ENCODE data around the gene UMPS. TPM values are rescaled to one million over a fixed set of nuclear protein-coding genes. Genes with fewer than 3 reads are reported as not detected.
A peak's percentile ranks its signal among the peaks of the same experiment; 100 is the strongest.
"Not testable (repeated sequence)": the region's sequence is repeated elsewhere in the genome, so short reads cannot be mapped to it uniquely, and the experiment has no call there.

Gene UMPS
- polyA plus RNA-seq, 3 donors from 2014 or later, result 10.5 to 24.1 (median 10.6) TPM

- Mint-ChIP-seq H3K27me3 (ENCODE audit: low read depth in 3 of 3) (peaks cover 8 to 12% (median 8%) of the 10 kb centered on the region in 3 donors), H3K27ac (peak overlapping the region in 2 of 6 donors; percentile 25 to 66), H3K9me3 (no peaks in the 10 kb centered on the region), H3K4me1 (peaks cover 46 to 59% of the 10 kb centered on the region in 2 donors), H3K36me3 (peaks cover 0 to 7% (median 4%) of the 10 kb centered on the region in 3 donors), H3K4me3 (peak overlapping the region in 3 of 5 donors; percentile 3 to 36 (median 26))
- no peak for DNase-seq
These were observed 51.5 kb downstream of the UMPS start for GRCh38 chr3:124781476-124782376.

GRCh38 chr3:124782377-124782712 is 52.1 kb downstream of the UMPS start:
- DNase-seq, H3K9me3 Mint-ChIP-seq, H3K36me3 Mint-ChIP-seq: not testable (repeated sequence)
- Mint-ChIP-seq H3K27me3 (ENCODE audit: low read depth in 3 of 3) (peaks cover 8 to 11% (median 8%) of the 10 kb centered on the region in 3 donors), H3K4me1 (peaks cover 46 to 65% of the 10 kb centered on the region in 2 donors), H3K27ac (peak overlapping the region in 1 of 6 donors; percentile 7), H3K4me3 (peak overlapping the region in 2 of 5 donors; percentile 3 to 34)

- no peaks in the 10 kb centered on the region for H3K9me3 Mint-ChIP-seq
- DNase-seq, result no peak
- H3K4me3 Mint-ChIP-seq, result peak overlapping the region in 2 of 5 donors; percentile 54 to 64
- peaks cover 0 to 4% (median 3%) of the 10 kb centered on the region in 3 donors for H3K36me3 Mint-ChIP-seq
- H3K27ac Mint-ChIP-seq, result peak overlapping the region in 1 of 6 donors; percentile 11
- H3K27me3 Mint-ChIP-seq (ENCODE audit: low read depth in 3 of 3), result peaks cover 4 to 11% (median 10%) of the 10 kb centered on the region in 3 donors
- H3K4me1 Mint-ChIP-seq, result peaks cover 46 to 69% of the 10 kb centered on the region in 2 donors
These were observed 53.4 kb downstream of the UMPS start for GRCh38 chr3:124783696-124784095.

- peaks cover 0 to 4% (median 3%) of the 10 kb centered on the region in 3 donors for H3K36me3 Mint-ChIP-seq
- peak overlapping the region; percentile 31 to 75 (median 54) for H3K4me3 Mint-ChIP-seq
- H3K9me3 Mint-ChIP-seq, result no peaks in the 10 kb centered on the region
- peak overlapping the region in 5 of 6 donors; percentile 26 to 66 (median 47) for H3K27ac Mint-ChIP-seq
- H3K4me1 Mint-ChIP-seq, result peaks cover 46 to 69% of the 10 kb centered on the region in 2 donors
- peaks cover 4 to 11% (median 9%) of the 10 kb centered on the region in 3 donors for H3K27me3 Mint-ChIP-seq (ENCODE audit: low read depth in 3 of 3)
- DNase-seq, result peak; percentile 57 to 66 (median 61)
These were observed 54.6 kb downstream of the UMPS start for GRCh38 chr3:124784686-124785382.

- H3K4me1 Mint-ChIP-seq, result peaks cover 40 to 65% of the 10 kb centered on the region in 2 donors
- H3K27me3 Mint-ChIP-seq (ENCODE audit: low read depth in 3 of 3), result peaks cover 4 to 8% (median 7%) of the 10 kb centered on the region in 3 donors
- no peak for DNase-seq
- H3K9me3 Mint-ChIP-seq, result no peaks in the 10 kb centered on the region
- H3K36me3 Mint-ChIP-seq, result peaks cover 0 to 4% (median 3%) of the 10 kb centered on the region in 3 donors
- no peak overlapping the region for H3K27ac Mint-ChIP-seq
- H3K4me3 Mint-ChIP-seq, result peak overlapping the region in 1 of 5 donors; percentile 30
These were observed 55.7 kb downstream of the UMPS start for GRCh38 chr3:124785973-124786372.

GRCh38 chr3:124786511-124787241 is 56.4 kb downstream of the UMPS start:
- DNase-seq, result no peak
- no peak overlapping the region for H3K4me3 Mint-ChIP-seq
- peaks cover 40 to 65% of the 10 kb centered on the region in 2 donors for H3K4me1 Mint-ChIP-seq
- H3K36me3 Mint-ChIP-seq, result peaks cover 0 to 4% (median 3%) of the 10 kb centered on the region in 3 donors
- H3K9me3 Mint-ChIP-seq, result no peaks in the 10 kb centered on the region
- no peak overlapping the region for H3K27ac Mint-ChIP-seq
- peaks cover 4 to 8% (median 6%) of the 10 kb centered on the region in 3 donors for H3K27me3 Mint-ChIP-seq (ENCODE audit: low read depth in 3 of 3)

- H3K27ac Mint-ChIP-seq, result no peak overlapping the region
- no peaks in the 10 kb centered on the region for H3K9me3 Mint-ChIP-seq
- H3K36me3 Mint-ChIP-seq, result peaks cover 0 to 3% (median 0%) of the 10 kb centered on the region in 3 donors
- peaks cover under 1 to 8% (median 5%) of the 10 kb centered on the region in 3 donors for H3K27me3 Mint-ChIP-seq (ENCODE audit: low read depth in 3 of 3)
- DNase-seq, result no peak
- peaks cover 35 to 64% of the 10 kb centered on the region in 2 donors for H3K4me1 Mint-ChIP-seq
- H3K4me3 Mint-ChIP-seq, result no peak overlapping the region
These were observed 57.4 kb downstream of the UMPS start for GRCh38 chr3:124787476-124788195.

- H3K4me1 Mint-ChIP-seq, result peaks cover 34 to 62% of the 10 kb centered on the region in 2 donors
- peaks cover 0 to 8% (median 5%) of the 10 kb centered on the region in 3 donors for H3K27me3 Mint-ChIP-seq (ENCODE audit: low read depth in 3 of 3)
These were observed 58.0 kb downstream of the UMPS start for GRCh38 chr3:124788254-124788745.

GRCh38 chr3:124789103-124789502 is 58.9 kb downstream of the UMPS start:
- H3K4me3 Mint-ChIP-seq; H3K9me3 Mint-ChIP-seq; H3K27ac Mint-ChIP-seq; H3K36me3 Mint-ChIP-seq; H3K27me3 Mint-ChIP-seq (ENCODE audit: low read depth in 3 of 3); DNase-seq: not testable (repeated sequence)
- H3K4me1 Mint-ChIP-seq, result peaks cover 27 to 54% of the 10 kb centered on the region in 2 donors

More at GRCh38 chr3:124788254-124788745, 58.0 kb downstream of the UMPS start:
- Mint-ChIP-seq H3K4me3 (no peak overlapping the region), H3K36me3 (peaks cover 0 to 3% (median 0%) of the 10 kb centered on the region in 3 donors), H3K9me3 (no peaks in the 10 kb centered on the region), H3K27ac (no peak overlapping the region)
- DNase-seq, result no peak

GRCh38 chr3:124791142-124791541 is 60.9 kb downstream of the UMPS start:
- no peak for DNase-seq
- Mint-ChIP-seq H3K4me3 (no peak overlapping the region), H3K27ac (no peak overlapping the region), H3K36me3 (no peaks in the 10 kb centered on the region), H3K9me3 (no peaks in the 10 kb centered on the region), H3K4me1 (peaks cover 8 to 33% of the 10 kb centered on the region in 2 donors), H3K27me3 (ENCODE audit: low read depth in 3 of 3) (peaks cover 3 to 5% (median 3%) of the 10 kb centered on the region in 3 donors)

GRCh38 chr3:124791639-124792151 is 61.4 kb downstream of the UMPS start:
- H3K9me3 Mint-ChIP-seq, result no peaks in the 10 kb centered on the region
- H3K4me1 Mint-ChIP-seq, result peaks cover 4 to 28% of the 10 kb centered on the region in 2 donors
- no peak overlapping the region for H3K4me3 Mint-ChIP-seq
- no peak for DNase-seq
- H3K27me3 Mint-ChIP-seq (ENCODE audit: low read depth in 3 of 3), result peaks cover 3 to 6% (median 3%) of the 10 kb centered on the region in 3 donors
- peak overlapping the region in 1 of 6 donors; percentile 69 for H3K27ac Mint-ChIP-seq
- H3K36me3 Mint-ChIP-seq, result no peaks in the 10 kb centered on the region

GRCh38 chr3:124792341-124793040 is 62.2 kb downstream of the UMPS start:
- DNase-seq, result no peak
- Mint-ChIP-seq H3K4me1 (peaks cover 4 to 20% of the 10 kb centered on the region in 2 donors), H3K27me3 (ENCODE audit: low read depth in 3 of 3) (peaks cover 3 to 6% (median 3%) of the 10 kb centered on the region in 3 donors), H3K36me3 (no peaks in the 10 kb centered on the region), H3K9me3 (no peaks in the 10 kb centered on the region), H3K27ac (no peak overlapping the region), H3K4me3 (no peak overlapping the region)
